T-helper 1 cell treated with Interleukin-12 subunit alpha and Interleukin-12 subunit beta and Interleukin-4 antibody, amounts not matched to agents 30 ng/mL and 1 ng/mL, for 36 hours (primary cell): ENCODE results near the gene AGRP. TPM values are rescaled to one million over a fixed set of nuclear protein-coding genes. Genes with fewer than 3 reads are reported as not detected.

Experiments
- intact Hi-C: fragments of 100-400 bp; cut with micrococcal nuclease; formaldehyde crosslinking; loops from one replicate; pipeline ENCODE4 v1.15.1; 2024
- total RNA-seq: library from RNA; stranded (reverse); gene quantifications from 2 replicates; pipeline ENCODE4 v1.2.3, GENCODE V29; 2022

Gene AGRP
- not detected in 2 replicates for total RNA-seq

GRCh38 chr16:67483150-67483549 lies at the start of gene AGRP:
TSS of gene AGRP (minus strand) at chr16:67483547. CDS start at chr16:67483398, 149 bp downstream.
- intact Hi-C loops, result loop anchor here (5.0 kb wide), 1 partner anchor 371 kb away; no protein-coding TSS in a partner anchor

GRCh38 chr16:67531247-67531646 lies 47.9 kb upstream of the AGRP start:
- intact Hi-C loops, result no loop called here

- intact Hi-C loops, result no loop called here
Measured at GRCh38 chr16:67530013-67530939, 46.9 kb upstream of the AGRP start.

DNA sequence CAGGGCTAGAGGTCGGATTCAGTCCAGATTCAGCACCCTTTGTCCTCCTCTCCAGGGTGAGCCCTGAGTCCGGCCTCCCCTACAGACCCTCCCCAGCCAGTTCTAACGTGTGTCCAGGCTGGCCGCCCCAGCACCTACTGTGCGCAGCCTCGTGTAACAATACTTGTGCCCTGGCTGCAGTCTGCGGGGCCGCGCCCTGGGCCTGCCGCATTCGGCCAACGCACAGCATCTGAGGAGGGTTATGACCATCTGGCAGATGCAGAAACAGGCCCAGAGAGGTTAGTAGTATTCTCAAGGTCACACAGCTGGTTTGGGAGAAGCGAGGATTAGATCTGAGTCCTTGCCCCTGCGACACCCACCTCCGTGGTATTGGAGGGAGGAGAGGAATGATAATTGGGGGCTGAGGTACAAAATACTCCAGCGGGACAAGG lies 46.2 kb upstream of the AGRP start:
- intact Hi-C loops, result no loop called here

DNA sequence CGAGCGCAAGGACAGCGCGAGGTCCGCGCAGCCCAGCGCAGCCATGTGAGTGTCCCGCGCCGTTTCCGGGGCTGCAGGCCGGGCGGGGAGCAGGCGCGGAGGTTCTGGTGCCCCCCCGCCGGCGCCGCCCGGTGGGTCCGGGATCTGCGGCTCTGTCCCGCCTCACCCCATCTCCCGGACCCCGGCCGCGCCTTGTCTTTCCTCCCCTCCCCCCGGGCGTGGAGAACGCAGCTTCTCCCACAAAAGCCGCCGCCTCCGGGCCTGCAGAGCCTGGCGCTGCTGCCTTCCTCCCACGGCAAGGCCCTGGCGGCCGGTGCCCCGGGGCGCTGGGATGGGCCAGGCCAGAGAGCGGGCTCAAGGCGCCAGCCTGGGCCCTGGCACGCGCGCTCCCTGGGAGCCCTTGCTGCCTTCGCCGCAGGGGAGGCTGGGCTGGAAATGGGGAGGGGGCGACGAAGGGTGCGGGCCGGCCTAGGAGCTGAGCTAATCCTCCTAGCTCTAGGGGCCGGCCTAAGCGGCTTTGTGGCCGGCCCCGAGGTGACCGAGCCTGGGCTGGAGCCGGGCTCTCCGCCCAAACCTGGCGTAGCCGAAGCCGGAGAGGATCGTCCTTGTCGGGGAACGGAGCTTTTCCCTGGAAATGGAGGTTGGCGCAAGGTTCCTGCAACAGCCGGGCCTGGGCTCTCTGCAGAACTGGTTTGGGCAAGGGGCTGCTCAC lies 45.7 kb upstream of the AGRP start:
- intact Hi-C loops, result no loop called here

- intact Hi-C loops, result no loop called here
Measured at GRCh38 chr16:67528222-67528869, 45.0 kb upstream of the AGRP start, which contains the start of gene RIPOR1. TSS of gene RIPOR1 (plus strand) at chr16:67528829. CDS start at chr16:67538447, 9,618 bp downstream.

GRCh38 chr16:67526149-67526791 lies 42.9 kb upstream of the AGRP start:
- intact Hi-C loops, result no loop called here

- intact Hi-C loops, result no loop called here
Measured at GRCh38 chr16:67525176-67525860, 42.0 kb upstream of the AGRP start.

DNA sequence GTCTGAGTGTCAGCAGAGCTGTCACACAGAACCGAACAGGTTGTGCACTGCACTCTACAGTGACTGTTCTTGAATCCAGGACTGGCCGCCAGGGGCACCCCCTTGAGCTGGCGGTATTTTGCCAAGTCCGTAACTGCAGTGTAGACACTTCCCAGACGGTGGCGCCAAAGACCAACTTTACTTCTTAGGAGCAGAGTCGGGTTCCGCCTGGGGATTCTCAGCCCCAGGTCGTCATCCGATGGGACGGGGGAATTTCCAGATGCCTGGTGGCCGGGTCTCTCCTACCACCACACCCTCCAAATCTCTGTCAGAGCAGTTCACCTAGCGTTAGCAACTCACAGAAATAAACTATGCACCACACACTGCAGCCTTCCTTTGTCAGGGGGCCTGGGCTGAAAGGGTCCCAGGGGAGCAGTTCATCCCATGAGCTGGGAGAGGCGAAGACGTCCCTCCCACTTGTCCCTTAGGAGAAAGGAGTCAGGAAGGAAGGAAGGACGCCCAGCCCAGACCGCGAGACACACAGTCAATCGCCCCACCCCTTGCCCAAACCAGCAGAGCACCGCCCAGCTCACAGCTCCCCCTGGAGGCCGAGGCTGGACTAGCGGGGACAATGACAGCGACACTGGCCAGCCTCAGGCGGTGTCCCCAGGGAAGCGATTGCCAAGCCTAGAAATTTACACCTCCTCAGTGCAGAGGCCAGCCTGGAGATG lies 37.9 kb upstream of the AGRP start:
- intact Hi-C loops, result loop anchor here (1.0 to 2.0 kb wide), 16 partner anchors 15 to 519 kb away; partner anchors contain the start of genes ATP6V0D1, CARMIL2, CTCF and GFOD2

GRCh38 chr16:67519242-67519641 lies 35.9 kb upstream of the AGRP start:
- intact Hi-C loops, result no loop called here

DNA sequence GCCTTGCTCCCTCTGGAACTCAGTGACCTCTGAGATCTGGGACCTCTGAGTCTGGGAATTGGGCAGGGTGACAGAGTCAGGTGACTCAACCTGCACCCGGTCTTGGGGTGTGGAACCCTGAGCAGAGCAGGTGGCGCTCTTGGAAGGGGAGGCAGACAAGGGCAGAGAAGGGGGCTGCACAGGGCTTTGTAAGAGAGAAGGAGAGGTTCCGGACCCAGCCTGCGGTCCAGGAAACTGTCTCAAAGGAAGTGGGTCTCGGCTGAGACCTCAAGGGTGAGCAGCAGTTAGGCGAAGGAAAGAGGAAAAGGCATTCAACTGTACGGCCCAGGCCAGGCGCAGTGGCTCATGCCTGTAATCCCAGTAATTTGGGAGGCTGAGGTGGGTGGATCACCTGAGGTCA lies 35.3 kb upstream of the AGRP start:
- intact Hi-C loops, result no loop called here

GRCh38 chr16:67517661-67518423 lies 34.5 kb upstream of the AGRP start:
- intact Hi-C loops, result no loop called here

DNA sequence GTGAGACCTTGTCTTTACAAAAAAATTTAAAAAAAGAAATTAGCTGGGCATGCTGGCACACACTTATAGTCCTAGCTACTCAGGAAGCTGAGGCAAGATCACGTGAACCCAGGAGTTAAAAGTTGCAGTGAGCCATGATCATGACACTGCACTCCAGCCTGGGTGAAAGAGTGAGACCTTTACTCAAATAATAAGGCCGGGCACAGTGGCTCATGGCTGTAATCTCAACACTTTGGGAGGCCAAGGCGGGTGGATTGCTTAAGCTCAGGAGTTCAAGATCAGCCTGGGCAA lies 33.8 kb upstream of the AGRP start:
- intact Hi-C loops, result no loop called here

DNA sequence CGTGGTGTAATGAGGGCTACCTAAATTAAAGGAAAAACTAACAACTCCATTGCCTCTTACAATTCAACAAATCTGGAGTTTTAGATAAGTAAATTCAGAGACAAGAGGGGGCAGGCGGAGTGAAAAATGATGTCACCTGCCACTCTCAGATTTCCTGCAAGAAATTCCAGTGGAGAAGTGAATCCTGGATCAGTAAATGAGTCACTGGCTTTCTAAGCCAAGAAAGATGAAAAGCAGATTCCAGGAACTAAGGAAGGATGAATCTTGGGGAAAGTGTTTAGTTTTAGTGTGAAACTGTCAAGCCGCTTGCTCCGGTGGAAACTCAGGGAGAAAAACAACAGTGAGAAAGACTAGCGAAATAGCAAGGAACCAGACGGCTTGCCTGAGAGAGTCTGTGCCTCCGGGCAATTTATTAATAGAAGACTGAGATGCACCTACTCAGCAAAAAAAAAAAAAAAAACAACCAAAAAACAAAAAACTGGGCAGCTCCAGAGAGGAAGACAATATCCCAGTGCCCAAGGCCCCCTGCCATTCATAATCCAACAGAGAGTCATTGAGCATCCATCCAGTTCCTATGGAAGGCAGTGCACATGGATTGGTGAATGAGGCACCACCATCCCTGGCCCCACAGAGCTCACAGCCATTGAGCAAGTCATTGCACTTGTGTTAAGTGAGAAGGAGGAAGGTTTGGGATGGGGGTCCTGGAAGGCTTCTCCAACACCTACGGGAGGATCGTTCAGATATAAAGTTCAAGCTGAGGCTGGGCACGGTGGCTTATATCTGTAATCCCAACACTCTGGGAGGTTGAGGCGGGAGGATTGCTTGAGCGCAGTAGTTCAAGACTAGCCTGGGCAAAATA lies 33.2 kb upstream of the AGRP start:
- intact Hi-C loops, result no loop called here

DNA sequence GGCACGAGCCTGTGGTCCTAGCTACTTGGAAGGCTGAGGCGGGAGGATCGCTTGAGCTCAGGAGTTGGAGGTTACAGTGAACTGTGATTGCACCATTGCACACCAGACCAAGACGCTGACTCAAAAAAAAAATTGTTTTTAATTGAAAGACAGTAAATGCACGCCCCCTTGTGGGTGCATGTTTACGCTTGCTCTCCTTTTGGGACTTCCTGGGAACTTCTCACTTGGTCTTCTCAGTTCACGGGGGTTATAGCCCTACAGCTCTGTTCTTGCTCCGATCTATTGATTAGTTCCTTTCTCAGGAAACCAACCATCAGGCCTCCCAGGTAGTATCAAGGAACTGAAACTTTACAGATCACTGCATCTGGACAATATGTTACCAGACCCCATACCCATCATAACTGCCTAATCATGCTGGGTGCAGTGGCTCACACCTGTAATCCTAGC lies 31.1 kb upstream of the AGRP start:
- intact Hi-C loops, result loop anchor here (1.0 kb wide), 3 partner anchors 20 to 86 kb away; partner anchors contain the start of gene ATP6V0D1

DNA sequence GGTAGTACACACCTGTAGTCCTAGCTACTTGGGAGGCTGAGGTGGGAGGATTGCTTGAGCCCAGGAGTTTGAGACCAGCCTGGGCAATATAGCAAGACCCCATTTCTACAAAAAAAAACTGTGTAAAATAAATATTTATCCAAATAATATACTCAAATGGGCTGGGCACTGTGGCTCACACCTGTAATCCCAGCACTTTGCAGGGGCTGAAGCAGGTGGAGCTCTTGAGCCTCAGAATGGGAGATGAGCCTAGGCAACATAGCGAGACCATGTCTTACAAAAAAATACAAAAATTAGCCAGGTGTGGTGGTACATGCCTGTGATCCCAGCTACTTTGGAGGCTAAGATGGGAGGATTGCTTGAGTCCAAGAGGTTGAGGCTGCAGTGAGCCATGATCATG lies 30.5 kb upstream of the AGRP start:
- intact Hi-C loops, result loop anchor here (1.0 kb wide), 3 partner anchors 20 to 86 kb away; partner anchors contain the start of gene ATP6V0D1

- intact Hi-C loops, result no loop called here
Measured at GRCh38 chr16:67509016-67509415, 25.7 kb upstream of the AGRP start.

DNA sequence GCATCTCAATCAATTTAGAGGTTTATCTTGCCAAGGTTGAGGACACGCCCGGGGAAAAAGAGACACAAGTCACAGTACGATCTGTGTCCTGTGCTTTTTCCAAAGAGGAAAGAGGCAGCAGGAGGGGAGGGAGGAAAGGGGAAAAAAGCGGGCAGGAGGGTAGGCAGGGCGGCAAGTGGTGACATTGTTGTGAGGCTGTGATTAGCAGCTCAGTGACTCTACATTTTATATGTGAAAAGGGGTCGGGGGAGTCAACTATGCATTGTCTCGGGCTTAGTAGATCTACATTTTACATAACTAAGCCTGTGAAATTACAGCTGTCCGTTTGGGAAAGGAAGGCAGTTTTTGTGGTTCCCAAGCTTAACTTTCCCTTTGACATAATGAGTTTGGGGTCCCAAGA lies 23.1 kb upstream of the AGRP start:
- intact Hi-C loops, result no loop called here
